ENCODE measurements around the gene CD48. TPM values are rescaled to one million over a fixed set of nuclear protein-coding genes. Genes with fewer than 3 reads are reported as not detected.

Gene CD48
- total and polyA plus RNA-seq, 2 of the 4 experiments (the other 2 are of a cell fraction): not detected

- Histone ChIP-seq H3K56ac (ENCODE audit: extremely low read depth, insufficient read depth, low read length) (no peak overlapping the region), H4K91ac (ENCODE audit: insufficient read depth, low read depth, low read length) (no peak overlapping the region), H3K9ac (ENCODE audit: low read depth, low read length) (no peak overlapping the region), H3K27ac (ENCODE audit: insufficient read depth, low read length) (no peak overlapping the region), H3K9me3 (ENCODE audit: control insufficient read depth, insufficient read depth, low read length) (no peaks in the 10 kb centered on the region), H3K4ac (ENCODE audit: low read depth, low read length) (no peak overlapping the region), H3K27me3 (ENCODE audit: control insufficient read depth, insufficient read depth, low read length) (no peaks in the 10 kb centered on the region), H2AK5ac (ENCODE audit: low read depth, low read length) (no peak overlapping the region), H4K20me1 (ENCODE audit: insufficient read depth, low read length) (no peaks in the 10 kb centered on the region), H3K4me2 (ENCODE audit: low read depth, low read length) (no peak overlapping the region), H3K36me3 (ENCODE audit: control insufficient read depth, insufficient read depth, low read length) (no peaks in the 10 kb centered on the region), H2BK20ac (ENCODE audit: low read depth, low read length) (no peak overlapping the region), H2AK9ac (replicated peaks; ENCODE audit: low read depth, low read length, poor library complexity) (no peak overlapping the region), H2BK5ac (ENCODE audit: low read depth, low read length, poor library complexity, severe bottlenecking) (no peak overlapping the region), H3K14ac (replicated peaks; ENCODE audit: low read depth, low read length) (no peak overlapping the region), H2BK120ac (ENCODE audit: low read depth, low read length) (no peak overlapping the region), H3K23ac (ENCODE audit: low read depth, low read length) (no peak overlapping the region), H3K4me1 (ENCODE audit: control insufficient read depth, insufficient read depth, low read length) (no peaks in the 10 kb centered on the region), H4K5ac (ENCODE audit: low read depth, low read length) (no peak overlapping the region), H2BK15ac (ENCODE audit: low read depth, low read length) (no peak overlapping the region), H3K79me1 (ENCODE audit: low read depth in 1 of 2, low read length in 2 of 2) (no peaks in the 10 kb centered on the region), H4K8ac (ENCODE audit: low read depth in 2 of 2, low read length in 2 of 2) (no peak overlapping the region), H3K18ac (ENCODE audit: low read depth, low read length) (no peak overlapping the region), H3K9me1 (ENCODE audit: insufficient read depth, low read length) (no peaks in the 10 kb centered on the region), H3K4me3 (ENCODE audit: insufficient read depth, low read depth, low read length) (no peak overlapping the region), H2AFZ (replicated peaks; ENCODE audit: low read length, poor library complexity) (no peak overlapping the region)
- POLR2A ChIA-PET (ENCODE audit: unreplicated experiment): no interaction called here
- intact Hi-C loops (cut with micrococcal nuclease) (no loop called here), dilution Hi-C loops (cut with HindIII; ENCODE audit: low sequenced_read_pairs, unreplicated experiment) (no loop called here), in situ Hi-C loops (cut with MboI; ENCODE audit: low sequenced_read_pairs) (no loop called here)
- DNase-seq: no peak
- no peak for ATAC-seq (ENCODE audit: low read depth)
- no TSS peak for BruUV-seq (replicated peaks)
- CTCF ChIA-PET: no interaction called here
- TF ChIP-seq USF2 (IDR thresholded peaks at IDR 0.05; ENCODE audit: low read depth, low read length) (no peak), RCOR1 (IDR thresholded peaks at IDR 0.05; ENCODE audit: insufficient replicate concordance, low read length) (no peak), RAD21 (IDR thresholded peaks at IDR 0.05; ENCODE audit: low read length) (no peak), CEBPB (IDR thresholded peaks at IDR 0.05; ENCODE audit: low read depth, low read length) (no peak), CTCF (conservative IDR thresholded peaks at IDR 0.05; ENCODE audit: low read depth, low read length) (no peak), NFE2L2 (IDR thresholded peaks at IDR 0.05; ENCODE audit: low read depth, low read length) (no peak), MAZ (IDR thresholded peaks at IDR 0.05; ENCODE audit: borderline replicate concordance, low read depth, low read length) (no peak), MXI1 (IDR thresholded peaks at IDR 0.05; ENCODE audit: borderline replicate concordance, low read depth, low read length) (no peak), ELK1 (IDR thresholded peaks at IDR 0.05; ENCODE audit: borderline replicate concordance, low read depth, low read length) (no peak), RFX5 (IDR thresholded peaks at IDR 0.05; ENCODE audit: low read depth, low read length) (no peak), MAFK (IDR thresholded peaks at IDR 0.05; ENCODE audit: low read depth, low read length) (no peak), FOS (IDR thresholded peaks at IDR 0.05; ENCODE audit: low read depth, low read length) (no peak), SMC3 (IDR thresholded peaks at IDR 0.05; ENCODE audit: low read depth, low read length) (no peak), BHLHE40 (IDR thresholded peaks at IDR 0.05; ENCODE audit: low read depth, low read length) (no peak), CHD1 (IDR thresholded peaks at IDR 0.05; ENCODE audit: low read depth, low read length) (no peak), POLR2A (IDR thresholded peaks at IDR 0.05; ENCODE audit: low read depth, low read length) (no peak)
These were observed 48.1 kb upstream of the CD48 start for GRCh38 chr1:160759740-160760139.
